BE2C (cell line): Measurements from ENCODE around the gene SMCO2.

Source experiments
- DNase-seq: peaks from one replicate; pipeline ENCODE4 v3.0.0-alpha.2; 2020
- H3K27me3 ChIP-seq: fragments of 250-450 bp; sonication (Bioruptor Pico); 2 replicates; pipeline ENCODE4 v1.5.1; 2020; ENCODE audit warnings: mild to moderate bottlenecking
- H3K36me3 ChIP-seq: fragments of 250-450 bp; sonication (Bioruptor Pico); 2 replicates; pipeline ENCODE4 v1.5.1; 2020; ENCODE audit warnings: mild to moderate bottlenecking
- H3K4me1 ChIP-seq: fragments of 250-450 bp; sonication (Bioruptor Pico); 2 replicates; pipeline ENCODE4 v1.5.1; 2020
- H3K4me3 ChIP-seq: 2 replicates; pipeline ENCODE4 v1.5.1; 2011; ENCODE audit warnings: low read depth, low read length
- H3K9me3 ChIP-seq: fragments of 250-450 bp; sonication (Bioruptor Pico); 2 replicates; pipeline ENCODE4 v1.5.1; 2020
- TF ChIP-seq, protein P1 (sequence below): IDR thresholded peaks from 2 replicates; pipeline ENCODE4 v1.5.1; 2012; ENCODE audit warnings: mild to moderate bottlenecking, low read depth, low read length

Gene SMCO2

DNA sequence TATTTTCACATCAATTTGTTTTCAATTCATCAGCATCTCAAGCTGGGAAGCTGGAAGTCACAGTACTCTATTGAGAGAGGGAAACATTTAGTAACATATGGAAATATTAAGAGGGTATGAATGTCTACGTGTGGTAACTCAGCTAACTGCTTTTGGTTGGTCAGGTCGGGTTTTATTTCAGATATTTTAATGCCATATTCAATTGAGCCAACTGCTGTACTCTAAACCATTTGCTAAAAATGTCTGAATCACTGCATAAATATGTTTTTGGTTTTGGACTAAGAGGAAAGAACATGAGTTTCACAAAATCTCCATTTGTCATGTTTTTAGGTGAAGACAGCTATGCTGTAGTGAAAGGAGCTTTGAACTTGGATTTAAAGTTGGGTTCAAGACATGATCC lies 58.6 kb downstream of the SMCO2 start:
- Histone ChIP-seq H3K27me3 (no peaks in the 10 kb centered on the region), H3K4me1 (no peaks in the 10 kb centered on the region), H3K36me3 (no peaks in the 10 kb centered on the region), H3K4me3 (no peak overlapping the region), H3K9me3 (no peaks in the 10 kb centered on the region)
- DNase-seq: no peak
- TF ChIP-seq, protein P1, sequence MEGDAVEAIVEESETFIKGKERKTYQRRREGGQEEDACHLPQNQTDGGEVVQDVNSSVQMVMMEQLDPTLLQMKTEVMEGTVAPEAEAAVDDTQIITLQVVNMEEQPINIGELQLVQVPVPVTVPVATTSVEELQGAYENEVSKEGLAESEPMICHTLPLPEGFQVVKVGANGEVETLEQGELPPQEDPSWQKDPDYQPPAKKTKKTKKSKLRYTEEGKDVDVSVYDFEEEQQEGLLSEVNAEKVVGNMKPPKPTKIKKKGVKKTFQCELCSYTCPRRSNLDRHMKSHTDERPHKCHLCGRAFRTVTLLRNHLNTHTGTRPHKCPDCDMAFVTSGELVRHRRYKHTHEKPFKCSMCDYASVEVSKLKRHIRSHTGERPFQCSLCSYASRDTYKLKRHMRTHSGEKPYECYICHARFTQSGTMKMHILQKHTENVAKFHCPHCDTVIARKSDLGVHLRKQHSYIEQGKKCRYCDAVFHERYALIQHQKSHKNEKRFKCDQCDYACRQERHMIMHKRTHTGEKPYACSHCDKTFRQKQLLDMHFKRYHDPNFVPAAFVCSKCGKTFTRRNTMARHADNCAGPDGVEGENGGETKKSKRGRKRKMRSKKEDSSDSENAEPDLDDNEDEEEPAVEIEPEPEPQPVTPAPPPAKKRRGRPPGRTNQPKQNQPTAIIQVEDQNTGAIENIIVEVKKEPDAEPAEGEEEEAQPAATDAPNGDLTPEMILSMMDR: no peak

DNA sequence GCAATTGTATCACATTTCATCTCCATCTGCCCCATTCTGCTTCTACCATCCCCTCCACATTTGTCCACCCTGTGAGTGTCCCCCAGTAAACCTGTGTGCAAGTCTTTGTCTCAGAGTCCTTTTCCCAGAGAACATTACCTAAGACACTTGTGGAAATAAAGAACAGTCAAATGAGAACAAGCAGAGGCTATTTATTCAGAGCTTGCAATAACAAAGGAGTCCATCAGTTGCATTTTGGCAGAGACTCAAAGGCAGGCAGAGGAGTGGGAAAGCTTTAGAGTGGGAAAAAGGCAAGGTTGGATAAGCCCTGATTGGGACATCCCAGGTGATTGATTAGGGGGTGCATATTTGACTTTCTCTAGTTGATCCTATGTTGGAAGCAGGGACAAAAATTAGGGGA lies 59.2 kb downstream of the SMCO2 start:
- TF ChIP-seq, protein P1: no peak
- Histone ChIP-seq H3K36me3 (no peaks in the 10 kb centered on the region), H3K4me1 (no peaks in the 10 kb centered on the region), H3K27me3 (no peaks in the 10 kb centered on the region), H3K4me3 (no peak overlapping the region), H3K9me3 (no peaks in the 10 kb centered on the region)
- DNase-seq: no peak

DNA sequence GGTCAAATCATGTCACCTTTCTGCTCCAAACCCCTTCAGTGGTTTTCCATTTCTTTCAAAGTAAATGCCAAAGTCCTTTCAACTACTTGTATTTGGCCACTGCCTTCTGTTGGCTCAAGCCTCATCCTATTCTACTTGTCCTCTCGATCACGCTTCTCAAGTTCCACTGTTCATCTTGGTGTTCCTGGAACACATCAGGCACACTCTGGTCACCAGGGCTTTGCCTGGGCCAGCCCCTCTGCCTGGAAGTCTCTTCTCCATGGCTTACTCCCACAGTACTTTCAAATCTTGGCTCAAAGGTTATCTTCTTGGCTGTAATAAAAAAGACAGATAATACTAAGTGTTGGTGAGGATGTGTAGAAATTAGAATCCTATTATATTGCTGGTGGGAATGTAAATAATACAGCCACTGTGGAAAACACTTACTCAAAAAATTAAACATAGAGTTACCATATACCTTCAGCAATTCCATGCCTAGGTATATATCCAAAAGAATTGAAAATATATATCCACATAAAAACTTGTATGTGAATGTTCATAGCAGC lies 60.2 kb downstream of the SMCO2 start:
- Histone ChIP-seq H3K36me3 (no peaks in the 10 kb centered on the region), H3K4me3 (no peak overlapping the region), H3K27me3 (no peaks in the 10 kb centered on the region), H3K9me3 (no peaks in the 10 kb centered on the region), H3K4me1 (peaks cover 6% of the 10 kb centered on the region; the same call in 1 of the 2 replicates)
- TF ChIP-seq, protein P1: no peak
- DNase-seq: no peak

DNA sequence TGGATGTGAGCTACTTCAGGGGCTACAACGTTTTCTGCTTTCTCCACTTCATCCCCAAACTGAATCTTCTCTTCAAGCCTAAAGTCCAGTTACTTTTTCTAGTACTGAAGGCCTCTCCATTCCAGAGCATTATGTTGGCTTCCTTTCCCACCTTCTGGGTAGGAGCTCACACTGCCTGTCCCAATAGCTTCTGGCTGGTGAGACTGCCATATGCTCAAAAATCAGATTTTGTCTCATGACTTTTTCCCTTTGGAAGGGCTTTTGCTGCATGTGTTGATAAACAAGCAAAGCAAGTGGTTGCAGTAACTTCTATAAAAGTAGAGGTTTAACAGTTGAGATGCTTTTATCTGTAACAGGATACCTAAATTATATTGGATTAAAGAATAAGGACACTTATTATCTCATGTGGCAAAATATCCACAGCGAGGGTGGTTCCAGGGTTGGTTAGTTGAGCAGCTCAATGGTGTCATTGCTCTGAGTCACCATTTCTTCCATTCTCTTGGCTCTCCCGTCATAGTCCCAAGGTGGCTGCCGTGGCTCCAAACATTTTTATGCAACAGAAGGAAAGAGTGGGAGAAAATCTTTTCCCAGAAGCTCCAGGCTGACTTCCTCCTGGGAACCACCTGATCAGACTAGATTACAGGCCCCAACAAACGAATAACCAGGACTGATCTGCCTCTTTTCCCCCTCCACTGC lies 62.3 kb downstream of the SMCO2 start:
- Histone ChIP-seq H3K4me3 (no peak overlapping the region), H3K4me1 (peaks cover 6% of the 10 kb centered on the region; the same call in 1 of the 2 replicates), H3K36me3 (no peaks in the 10 kb centered on the region), H3K27me3 (no peaks in the 10 kb centered on the region), H3K9me3 (no peaks in the 10 kb centered on the region)
- TF ChIP-seq, protein P1: no peak
- no peak for DNase-seq

DNA sequence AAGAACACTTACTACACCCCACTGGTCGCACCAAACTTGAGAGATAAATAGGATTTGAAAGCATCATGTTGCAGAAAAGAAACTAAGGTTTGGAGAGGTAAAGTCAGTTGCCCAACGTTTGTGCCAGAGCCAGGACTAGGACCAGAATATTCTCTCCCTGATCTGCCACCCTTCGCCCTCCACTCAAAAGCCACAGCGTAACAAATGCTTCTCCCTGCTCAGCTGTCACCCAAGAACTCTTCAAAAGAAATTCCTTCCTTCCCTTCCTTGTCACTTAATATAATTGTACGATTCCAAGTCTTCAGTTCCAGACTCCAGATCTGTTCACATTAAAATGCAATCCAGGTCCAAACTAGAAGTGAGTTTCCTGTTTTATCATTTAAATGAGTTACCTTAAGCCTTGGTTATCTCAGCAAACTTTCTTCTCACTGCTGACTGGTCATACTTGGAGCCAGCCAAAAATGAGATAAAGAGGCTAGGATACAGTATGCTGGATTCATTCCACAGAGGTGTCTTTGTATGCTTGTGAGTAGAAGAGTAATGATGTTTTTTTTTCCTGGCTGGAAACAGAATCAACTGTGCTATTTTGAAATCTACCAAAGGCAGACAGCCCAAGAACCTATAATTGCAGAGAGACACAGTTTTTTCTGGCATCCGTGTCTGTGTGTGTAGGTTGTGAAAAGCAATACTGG lies 64.6 kb downstream of the SMCO2 start:
- H3K27me3 ChIP-seq: no peaks in the 10 kb centered on the region
- TF ChIP-seq, protein P1: no peak
- no peak overlapping the region for H3K4me3 ChIP-seq
- H3K9me3 ChIP-seq: no peaks in the 10 kb centered on the region
- no peaks in the 10 kb centered on the region for H3K36me3 ChIP-seq
- DNase-seq: no peak
- peaks cover 6% of the 10 kb centered on the region; the same call in 1 of the 2 replicates for H3K4me1 ChIP-seq

DNA sequence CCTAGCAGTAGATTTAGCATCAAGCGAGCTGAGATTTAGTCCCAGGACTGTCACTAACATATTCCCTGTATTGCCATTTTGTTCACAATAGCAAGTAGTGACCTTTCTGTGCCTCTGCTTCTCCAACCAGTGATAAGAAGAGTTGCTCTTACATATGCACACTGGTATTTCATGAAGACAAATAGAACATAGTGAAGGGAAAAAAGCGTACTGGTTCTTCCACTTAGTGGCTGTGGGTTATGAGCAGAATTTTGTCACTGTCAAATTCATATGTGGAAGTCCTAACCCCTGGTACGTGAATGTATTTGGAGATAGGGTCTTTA lies 65.1 kb downstream of the SMCO2 start:
- no peak overlapping the region for H3K4me3 ChIP-seq
- TF ChIP-seq, protein P1: no peak
- no peaks in the 10 kb centered on the region for H3K27me3 ChIP-seq
- H3K4me1 ChIP-seq: peaks cover 6% of the 10 kb centered on the region; the same call in 1 of the 2 replicates
- no peak for DNase-seq
- H3K9me3 ChIP-seq: no peaks in the 10 kb centered on the region
- no peaks in the 10 kb centered on the region for H3K36me3 ChIP-seq
